ENCODE measurements around the gene COMMD2.

DNA sequence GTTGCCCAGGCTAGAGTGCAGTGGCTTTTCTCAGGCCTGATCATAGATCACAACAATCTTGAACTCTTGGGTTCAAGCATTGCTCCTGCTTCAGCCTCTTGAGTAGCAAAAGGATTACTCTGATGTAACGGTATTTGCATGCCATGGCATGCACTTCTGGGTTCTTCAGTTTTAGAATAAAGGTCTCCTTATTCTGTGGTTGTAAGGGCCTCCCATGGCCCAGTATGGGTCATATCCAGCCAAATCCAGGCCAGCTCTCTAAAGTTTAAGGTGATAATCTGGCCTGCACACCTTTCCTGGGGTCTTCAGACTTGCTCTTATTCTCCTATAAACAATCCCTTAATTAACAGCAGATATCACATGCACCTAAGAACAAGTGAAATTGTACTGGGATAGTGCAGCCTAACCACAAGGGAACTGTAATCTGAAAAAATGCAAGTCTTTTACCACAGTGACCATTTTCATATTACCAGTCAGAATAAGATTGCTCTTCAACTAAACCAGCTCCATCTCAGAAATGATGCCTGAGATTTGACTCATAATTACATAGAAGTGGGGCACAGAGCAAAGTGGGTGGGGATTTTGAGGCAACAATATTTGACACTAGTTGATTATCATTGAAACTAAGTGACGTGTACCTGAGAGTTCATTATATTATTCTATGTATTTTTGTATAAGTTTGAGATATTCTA is 25.4 kb downstream of the COMMD2 start:
- TF ChIP-seq POLR2A (IDR thresholded peaks at IDR 0.05): no peak
- TF ChIP-seq, protein P1, sequence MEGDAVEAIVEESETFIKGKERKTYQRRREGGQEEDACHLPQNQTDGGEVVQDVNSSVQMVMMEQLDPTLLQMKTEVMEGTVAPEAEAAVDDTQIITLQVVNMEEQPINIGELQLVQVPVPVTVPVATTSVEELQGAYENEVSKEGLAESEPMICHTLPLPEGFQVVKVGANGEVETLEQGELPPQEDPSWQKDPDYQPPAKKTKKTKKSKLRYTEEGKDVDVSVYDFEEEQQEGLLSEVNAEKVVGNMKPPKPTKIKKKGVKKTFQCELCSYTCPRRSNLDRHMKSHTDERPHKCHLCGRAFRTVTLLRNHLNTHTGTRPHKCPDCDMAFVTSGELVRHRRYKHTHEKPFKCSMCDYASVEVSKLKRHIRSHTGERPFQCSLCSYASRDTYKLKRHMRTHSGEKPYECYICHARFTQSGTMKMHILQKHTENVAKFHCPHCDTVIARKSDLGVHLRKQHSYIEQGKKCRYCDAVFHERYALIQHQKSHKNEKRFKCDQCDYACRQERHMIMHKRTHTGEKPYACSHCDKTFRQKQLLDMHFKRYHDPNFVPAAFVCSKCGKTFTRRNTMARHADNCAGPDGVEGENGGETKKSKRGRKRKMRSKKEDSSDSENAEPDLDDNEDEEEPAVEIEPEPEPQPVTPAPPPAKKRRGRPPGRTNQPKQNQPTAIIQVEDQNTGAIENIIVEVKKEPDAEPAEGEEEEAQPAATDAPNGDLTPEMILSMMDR (IDR thresholded peaks at IDR 0.05): no peak
